Esophagus (tissue), 2 donors: Measurements from ENCODE around the gene AVPI1. TPM values are rescaled to one million over a fixed set of nuclear protein-coding genes. Genes with fewer than 3 reads are reported as not detected.

Experiments used
- H3K27ac ChIP-seq, 2 donors: one replicate each; pipeline ENCODE4 v1.5.1; 2013; ENCODE audit warnings: low read depth in 2 of 2, mild to moderate bottlenecking in 2 of 2, inconsistent platforms in 1 of 2, low read length in 1 of 2, moderate library complexity in 1 of 2
- H3K27me3 ChIP-seq, 2 donors: one replicate each; pipeline ENCODE4 v1.6.1; 2013; ENCODE audit warnings: low read length in 2 of 2, control low read depth in 1 of 2, mild to moderate bottlenecking in 1 of 2; ENCODE audit not compliant: insufficient read depth in 2 of 2, control insufficient read depth in 1 of 2
- H3K36me3 ChIP-seq, 2 donors: one replicate each; pipeline ENCODE4 v1.6.1; 2013; ENCODE audit warnings: low read length in 1 of 2; ENCODE audit not compliant: control insufficient read depth in 2 of 2, insufficient read depth in 2 of 2
- H3K4me1 ChIP-seq, 2 donors: one replicate each; pipeline ENCODE4 v1.6.1; 2013; ENCODE audit warnings: low read length in 1 of 2; ENCODE audit not compliant: control insufficient read depth in 2 of 2, insufficient read depth in 2 of 2
- H3K4me3 ChIP-seq, 2 donors: one replicate each; pipeline ENCODE4 v1.5.1; 2013; ENCODE audit warnings: low read length in 2 of 2, mild to moderate bottlenecking in 2 of 2, low read depth in 1 of 2, moderate library complexity in 1 of 2
- H3K9me3 ChIP-seq, 2 donors: one replicate each; pipeline ENCODE4 v1.6.1; 2013; ENCODE audit warnings: mild to moderate bottlenecking in 2 of 2, low read depth in 1 of 2, low read length in 1 of 2, moderate library complexity in 1 of 2; ENCODE audit not compliant: control insufficient read depth in 2 of 2, insufficient read depth in 1 of 2
- WGBS, 2 donors: extraction: QIAGEN DNeasy Blood & Tissue Kit; methylation state at CpG; one replicate each; pipeline ENCODE4 v1.1.7; 2013; 5-methylcytosine and 5-hydroxymethylcytosine counted together
- polyA plus RNA-seq, 2 donors: library from polyadenylated mRNA; stranded (reverse); fragments of 200-250 nt; gene quantifications; one replicate each; pipeline ENCODE4 v1.2.3, GENCODE V29; 2013
- donor health status: healthy with polysubstance abuse.
- donor health status: Bipolar disorder and iron deficiency.

AVPI1 gene
- polyA plus RNA-seq, 2 donors = 9.8 to 15.3 TPM

GRCh38 chr10:97723001-97723400, 36.0 kb upstream of the AVPI1 start:
- Histone ChIP-seq H3K4me1 (peaks cover 0 to 7% of the 10 kb centered on the region in 2 donors), H3K4me3 (no peak overlapping the region), H3K27ac (no peak overlapping the region), H3K9me3 (peaks cover 0 to 3% of the 10 kb centered on the region in 2 donors), H3K36me3 (no peaks in the 10 kb centered on the region), H3K27me3 (no peaks in the 10 kb centered on the region)
- WGBS, 2 donors = 83 to 87% methylated on average over 3 of the region's 3 CpGs

GRCh38 chr10:97721871-97722780, 35.1 kb upstream of the AVPI1 start:
- Histone ChIP-seq H3K27me3 (no peaks in the 10 kb centered on the region), H3K27ac (no peak overlapping the region), H3K9me3 (peaks cover 0 to 3% of the 10 kb centered on the region in 2 donors), H3K4me1 (peaks cover 2 to 12% of the 10 kb centered on the region in 2 donors), H3K4me3 (no peak overlapping the region), H3K36me3 (no peaks in the 10 kb centered on the region)
- 73 to 82% methylated on average over 12 of the region's 12 CpGs for WGBS, 2 donors

- Histone ChIP-seq H3K4me1 (peaks cover 2 to 16% of the 10 kb centered on the region in 2 donors), H3K9me3 (no peaks in the 10 kb centered on the region), H3K27ac (peak overlapping the region; percentile 22 to 45), H3K36me3 (no peaks in the 10 kb centered on the region), H3K27me3 (no peaks in the 10 kb centered on the region), H3K4me3 (no peak overlapping the region)
- WGBS, 2 donors = 73 to 75% methylated on average over 2 of the region's 2 CpGs
These were observed 32.6 kb upstream of the AVPI1 start for GRCh38 chr10:97719602-97720001.

- Histone ChIP-seq H3K4me1 (peaks cover 2 to 18% of the 10 kb centered on the region in 2 donors), H3K27me3 (no peaks in the 10 kb centered on the region), H3K9me3 (no peaks in the 10 kb centered on the region), H3K36me3 (no peaks in the 10 kb centered on the region), H3K4me3 (no peak overlapping the region), H3K27ac (peak overlapping the region; percentile 45 to 84)
- 19 to 33% methylated on average over 8 of the region's 8 CpGs for WGBS, 2 donors
These were observed 31.7 kb upstream of the AVPI1 start for GRCh38 chr10:97718659-97719142.

GRCh38 chr10:97718178-97718577, 31.1 kb upstream of the AVPI1 start:
- H3K4me1 ChIP-seq = peaks cover 2 to 18% of the 10 kb centered on the region in 2 donors
- H3K4me3 ChIP-seq = no peak overlapping the region
- no peaks in the 10 kb centered on the region for H3K9me3 ChIP-seq
- H3K27me3 ChIP-seq = no peaks in the 10 kb centered on the region
- no peaks in the 10 kb centered on the region for H3K36me3 ChIP-seq
- H3K27ac ChIP-seq = peak overlapping the region; percentile 44 to 84
- 46 to 58% methylated on average over 6 of the region's 6 CpGs for WGBS, 2 donors

GRCh38 chr10:97717627-97718026, 30.6 kb upstream of the AVPI1 start:
- Histone ChIP-seq H3K36me3 (no peaks in the 10 kb centered on the region), H3K4me1 (peaks cover 2 to 18% of the 10 kb centered on the region in 2 donors), H3K27ac (peak overlapping the region in 1 of 2 donors; percentile 84), H3K27me3 (no peaks in the 10 kb centered on the region), H3K9me3 (no peaks in the 10 kb centered on the region), H3K4me3 (no peak overlapping the region)
- WGBS, 2 donors = 87% methylated on average over 7 of the region's 7 CpGs

- WGBS, 2 donors = 37 to 59% methylated on average over 8 of the region's 8 CpGs
- H3K4me1 ChIP-seq = peaks cover 2 to 18% of the 10 kb centered on the region in 2 donors
These were observed 28.3 kb upstream of the AVPI1 start for GRCh38 chr10:97715259-97715874.

GRCh38 chr10:97714401-97715258, 27.6 kb upstream of the AVPI1 start:
- Histone ChIP-seq H3K27ac (peak overlapping the region; percentile 94 to 98), H3K27me3 (no peaks in the 10 kb centered on the region), H3K4me1 (peaks cover 2 to 18% of the 10 kb centered on the region in 2 donors), H3K4me3 (peak overlapping the region; percentile 52 to 62), H3K9me3 (no peaks in the 10 kb centered on the region), H3K36me3 (no peaks in the 10 kb centered on the region)
- WGBS, 2 donors = 3% methylated on average over 71 to 74 of the region's 74 CpGs

More at GRCh38 chr10:97715259-97715874, 28.3 kb upstream of the AVPI1 start:
- no peaks in the 10 kb centered on the region for H3K9me3 ChIP-seq
- no peaks in the 10 kb centered on the region for H3K27me3 ChIP-seq
- peak overlapping the region; percentile 52 to 62 for H3K4me3 ChIP-seq
- H3K36me3 ChIP-seq = no peaks in the 10 kb centered on the region
- peak overlapping the region; percentile 94 to 98 for H3K27ac ChIP-seq

- no peaks in the 10 kb centered on the region for H3K9me3 ChIP-seq
- H3K4me1 ChIP-seq = peaks cover 2 to 18% of the 10 kb centered on the region in 2 donors
- peak overlapping the region; percentile 94 to 98 for H3K27ac ChIP-seq
- WGBS, 2 donors = 0% methylated on average over 38 to 69 of the region's 69 CpGs
- H3K4me3 ChIP-seq = peak overlapping the region; percentile 52 to 62
- no peaks in the 10 kb centered on the region for H3K36me3 ChIP-seq
- no peaks in the 10 kb centered on the region for H3K27me3 ChIP-seq
These were observed 26.9 kb upstream of the AVPI1 start for GRCh38 chr10:97713826-97714400.
